SK-N-SH treated with all-trans-retinoic acid at 6 μM for 48 hours (cell line): ENCODE measurements around the gene KCNE3.

ENCODE experiments used
- ATAC-seq: fragments of 200-7000 bp; cut with Tn5 transposase; 3 replicates; pipeline ENCODE4 v1.9.1; 2020; ENCODE audit warnings: mild to moderate bottlenecking, moderate library complexity
- ARNTL ChIP-seq: fragments of 450-650 bp; formaldehyde crosslinking; IDR thresholded peaks from 2 replicates; pipeline ENCODE4 v1.5.0; 2020; ENCODE audit warnings: low read depth, mild to moderate bottlenecking, moderate library complexity, borderline replicate concordance
- BACH2 ChIP-seq: fragments of 250-450 bp; sonication (Bioruptor Pico); IDR thresholded peaks from 2 replicates; pipeline ENCODE4 v1.9.0; 2021; ENCODE audit warnings: mild to moderate bottlenecking, borderline replicate concordance
- CSDC2 ChIP-seq: fragments of 250-450 bp; sonication (Bioruptor Pico); IDR thresholded peaks from 2 replicates; pipeline ENCODE4 v1.5.0; 2020; ENCODE audit warnings: mild to moderate bottlenecking, moderate library complexity
- ESRRG ChIP-seq: fragments of 250-450 bp; sonication (Bioruptor Pico); IDR thresholded peaks from 2 replicates; pipeline ENCODE4 v1.6.1; 2021; ENCODE audit warnings: mild to moderate bottlenecking
- ISL1 ChIP-seq: fragments of 250-450 bp; sonication (Bioruptor Pico); IDR thresholded peaks from 2 replicates; pipeline ENCODE4 v2.1.2; 2022; ENCODE audit warnings: mild to moderate bottlenecking, moderate library complexity
- OSR1 ChIP-seq: fragments of 250-450 bp; sonication (Bioruptor Pico); IDR thresholded peaks from 2 replicates; pipeline ENCODE4 v1.8.0; 2022; ENCODE audit warnings: moderate library complexity, mild to moderate bottlenecking, inconsistent platforms
- PPARA ChIP-seq: fragments of 250-450 bp; sonication (Bioruptor Pico); IDR thresholded peaks from 2 replicates; pipeline ENCODE4 v1.5.0; 2020; ENCODE audit warnings: mild to moderate bottlenecking, borderline replicate concordance
- RARB ChIP-seq: fragments of 250-450 bp; sonication (Bioruptor Pico); IDR thresholded peaks from 2 replicates; pipeline ENCODE4 v1.8.0; 2021; ENCODE audit warnings: mild to moderate bottlenecking, moderate library complexity
- SNAI2 ChIP-seq: fragments of 250-450 bp; sonication (Bioruptor Pico); IDR thresholded peaks from 2 replicates; pipeline ENCODE4 v1.5.0; 2020; ENCODE audit warnings: mild to moderate bottlenecking, moderate library complexity
- ZC3H10 ChIP-seq: fragments of 250-450 bp; sonication (Bioruptor Pico); IDR thresholded peaks from 2 replicates; pipeline ENCODE4 v1.5.1; 2021; ENCODE audit warnings: mild to moderate bottlenecking, moderate library complexity
- ZFP3 ChIP-seq: fragments of 250-450 bp; sonication (Bioruptor Pico); IDR thresholded peaks from 2 replicates; pipeline ENCODE4 v1.5.0; 2020; ENCODE audit warnings: mild to moderate bottlenecking, moderate library complexity
- ZFP30 ChIP-seq: fragments of 450-650 bp; formaldehyde crosslinking; IDR thresholded peaks from 2 replicates; pipeline ENCODE4 v1.5.0; 2022; ENCODE audit warnings: mild to moderate bottlenecking, moderate library complexity
- ZNF565 ChIP-seq: fragments of 450-650 bp; formaldehyde crosslinking; conservative IDR thresholded peaks from 2 replicates; pipeline ENCODE4 v1.5.0; 2020; ENCODE audit warnings: low read depth, mild to moderate bottlenecking, moderate library complexity
- ZNF8 ChIP-seq: fragments of 450-650 bp; formaldehyde crosslinking; IDR thresholded peaks from 2 replicates; pipeline ENCODE4 v1.5.0; 2020; ENCODE audit warnings: mild to moderate bottlenecking, moderate library complexity
- TF ChIP-seq, protein P1 (sequence below): fragments of 250-450 bp; sonication (Bioruptor Pico); IDR thresholded peaks from 2 replicates; pipeline ENCODE4 v1.5.1; 2021; ENCODE audit warnings: mild to moderate bottlenecking, moderate library complexity
- TF ChIP-seq, protein P2 (sequence below): fragments of 250-450 bp; sonication (Bioruptor Pico); IDR thresholded peaks from 2 replicates; pipeline ENCODE4 v1.8.0; 2021; ENCODE audit warnings: low read depth, mild to moderate bottlenecking, moderate library complexity, borderline replicate concordance
- TF ChIP-seq, protein P3 (sequence below): fragments of 250-450 bp; sonication (Bioruptor Pico); IDR thresholded peaks from 2 replicates; pipeline ENCODE4 v1.5.1; 2020; ENCODE audit warnings: low read depth, mild to moderate bottlenecking, moderate library complexity
- TF ChIP-seq, protein P4 (sequence below): fragments of 250-450 bp; sonication (Bioruptor Pico); IDR thresholded peaks from 2 replicates; pipeline ENCODE4 v1.8.0; 2020; ENCODE audit warnings: mild to moderate bottlenecking, moderate library complexity, borderline replicate concordance
- TF ChIP-seq, protein P5 (sequence below): fragments of 250-450 bp; sonication (Bioruptor Pico); IDR thresholded peaks from 2 replicates; pipeline ENCODE4 v1.5.0; 2020; ENCODE audit warnings: mild to moderate bottlenecking, moderate library complexity

The KCNE3 gene

DNA sequence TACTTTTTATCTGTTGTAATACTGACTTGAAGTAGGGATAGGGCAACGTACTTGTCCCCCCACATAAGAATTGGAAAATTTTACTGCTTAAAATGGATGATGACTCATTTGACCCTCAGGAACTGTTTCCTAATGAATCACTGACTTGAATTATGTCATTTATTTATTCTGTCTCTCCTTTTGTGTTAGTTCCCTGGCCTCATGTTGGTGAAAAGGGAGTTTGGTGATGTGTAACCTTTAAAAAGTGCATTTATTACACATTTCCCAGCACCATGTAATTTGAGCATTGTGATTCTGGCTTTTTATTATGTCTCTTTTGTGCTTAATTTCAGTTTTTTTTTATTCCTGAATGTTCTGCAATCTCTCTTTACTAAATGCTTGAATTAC, 48.8 kb downstream of the KCNE3 start (continued):
- TF ChIP-seq ARNTL (CRISPR knock-in tag) (no peak), BACH2 (CRISPR knock-in tag) (no peak), ISL1 (CRISPR knock-in tag) (no peak)

DNA sequence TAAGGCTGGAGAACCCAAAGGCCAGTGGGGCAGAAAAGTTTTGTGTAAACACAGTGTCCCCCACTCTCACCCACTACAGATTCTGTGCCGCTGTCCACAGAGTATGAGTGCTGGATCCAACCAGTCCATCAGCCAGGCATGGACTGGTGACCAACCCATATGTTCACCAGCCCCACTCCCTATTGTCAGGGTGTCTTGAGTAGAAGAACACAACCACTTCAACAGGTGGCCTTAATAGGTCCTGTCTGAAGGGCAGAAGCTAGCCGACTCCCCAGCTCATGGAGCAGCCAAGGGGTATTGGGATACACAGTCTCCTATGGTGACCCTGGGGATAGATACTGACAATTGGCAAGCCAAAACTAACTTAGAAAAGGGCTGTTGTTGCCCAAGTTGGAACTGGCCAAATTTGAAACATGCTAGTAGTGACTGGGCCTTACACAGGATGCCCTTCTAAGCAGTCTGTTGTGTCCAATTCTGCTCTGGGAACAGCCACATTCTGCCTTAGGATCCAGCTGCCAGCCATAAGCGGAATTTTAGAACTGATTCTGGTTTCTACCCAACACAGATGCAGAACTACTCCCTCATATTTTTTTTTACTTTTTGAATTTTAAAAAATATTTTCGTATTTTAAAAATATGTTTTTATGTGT, 49.4 kb downstream of the KCNE3 start:
- ATAC-seq: peak; percentile 83
- TF ChIP-seq ESRRG (CRISPR knock-in tag) (no peak), OSR1 (0 out of 2 replicates have a peak, but pooled peaks have one; percentile 38)
- TF ChIP-seq, all 23 proteins: peak for 1

DNA sequence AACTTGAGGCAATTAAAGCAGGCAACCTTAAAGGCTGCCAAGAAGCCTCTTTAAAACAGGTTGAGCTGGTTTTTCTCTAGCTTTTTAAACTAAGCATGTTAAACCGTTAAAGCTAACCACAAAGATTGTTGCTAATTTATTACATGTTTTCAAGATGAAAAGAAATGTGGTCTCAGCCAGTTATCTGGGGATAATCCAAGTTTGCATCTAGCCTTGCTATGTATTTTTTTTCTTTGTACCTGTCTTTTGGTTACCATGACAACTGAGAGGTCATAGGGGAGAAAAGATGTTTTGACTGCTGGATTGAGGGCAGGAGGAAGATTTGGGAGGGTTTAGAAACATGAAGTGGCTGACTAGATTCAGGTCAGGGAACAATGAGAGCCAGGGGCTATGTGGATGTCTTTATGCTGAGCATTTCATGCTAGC, 50.0 kb downstream of the KCNE3 start:
- TF ChIP-seq OSR1: no peak
- no peak for TF ChIP-seq ZNF565 (CRISPR knock-in tag)
- no peak for TF ChIP-seq CSDC2 (CRISPR knock-in tag)
- TF ChIP-seq SNAI2 (CRISPR knock-in tag): no peak
- TF ChIP-seq, protein P1, sequence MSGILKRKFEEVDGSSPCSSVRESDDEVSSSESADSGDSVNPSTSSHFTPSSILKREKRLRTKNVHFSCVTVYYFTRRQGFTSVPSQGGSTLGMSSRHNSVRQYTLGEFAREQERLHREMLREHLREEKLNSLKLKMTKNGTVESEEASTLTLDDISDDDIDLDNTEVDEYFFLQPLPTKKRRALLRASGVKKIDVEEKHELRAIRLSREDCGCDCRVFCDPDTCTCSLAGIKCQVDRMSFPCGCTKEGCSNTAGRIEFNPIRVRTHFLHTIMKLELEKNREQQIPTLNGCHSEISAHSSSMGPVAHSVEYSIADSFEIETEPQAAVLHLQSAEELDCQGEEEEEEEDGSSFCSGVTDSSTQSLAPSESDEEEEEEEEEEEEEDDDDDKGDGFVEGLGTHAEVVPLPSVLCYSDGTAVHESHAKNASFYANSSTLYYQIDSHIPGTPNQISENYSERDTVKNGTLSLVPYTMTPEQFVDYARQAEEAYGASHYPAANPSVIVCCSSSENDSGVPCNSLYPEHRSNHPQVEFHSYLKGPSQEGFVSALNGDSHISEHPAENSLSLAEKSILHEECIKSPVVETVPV (CRISPR knock-in tag): no peak
- TF ChIP-seq ESRRG (CRISPR knock-in tag): no peak
- TF ChIP-seq, protein P2, sequence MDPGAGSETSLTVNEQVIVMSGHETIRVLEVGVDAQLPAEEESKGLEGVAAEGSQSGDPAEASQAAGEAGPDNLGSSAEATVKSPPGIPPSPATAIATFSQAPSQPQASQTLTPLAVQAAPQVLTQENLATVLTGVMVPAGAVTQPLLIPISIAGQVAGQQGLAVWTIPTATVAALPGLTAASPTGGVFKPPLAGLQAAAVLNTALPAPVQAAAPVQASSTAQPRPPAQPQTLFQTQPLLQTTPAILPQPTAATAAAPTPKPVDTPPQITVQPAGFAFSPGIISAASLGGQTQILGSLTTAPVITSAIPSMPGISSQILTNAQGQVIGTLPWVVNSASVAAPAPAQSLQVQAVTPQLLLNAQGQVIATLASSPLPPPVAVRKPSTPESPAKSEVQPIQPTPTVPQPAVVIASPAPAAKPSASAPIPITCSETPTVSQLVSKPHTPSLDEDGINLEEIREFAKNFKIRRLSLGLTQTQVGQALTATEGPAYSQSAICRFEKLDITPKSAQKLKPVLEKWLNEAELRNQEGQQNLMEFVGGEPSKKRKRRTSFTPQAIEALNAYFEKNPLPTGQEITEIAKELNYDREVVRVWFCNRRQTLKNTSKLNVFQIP: no peak
- no peak for TF ChIP-seq ZNF8 (CRISPR knock-in tag)
- TF ChIP-seq ISL1 (CRISPR knock-in tag): no peak
- TF ChIP-seq, protein P3, sequence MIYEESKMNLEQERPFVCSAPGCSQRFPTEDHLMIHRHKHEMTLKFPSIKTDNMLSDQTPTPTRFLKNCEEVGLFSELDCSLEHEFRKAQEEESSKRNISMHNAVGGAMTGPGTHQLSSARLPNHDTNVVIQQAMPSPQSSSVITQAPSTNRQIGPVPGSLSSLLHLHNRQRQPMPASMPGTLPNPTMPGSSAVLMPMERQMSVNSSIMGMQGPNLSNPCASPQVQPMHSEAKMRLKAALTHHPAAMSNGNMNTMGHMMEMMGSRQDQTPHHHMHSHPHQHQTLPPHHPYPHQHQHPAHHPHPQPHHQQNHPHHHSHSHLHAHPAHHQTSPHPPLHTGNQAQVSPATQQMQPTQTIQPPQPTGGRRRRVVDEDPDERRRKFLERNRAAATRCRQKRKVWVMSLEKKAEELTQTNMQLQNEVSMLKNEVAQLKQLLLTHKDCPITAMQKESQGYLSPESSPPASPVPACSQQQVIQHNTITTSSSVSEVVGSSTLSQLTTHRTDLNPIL (CRISPR knock-in tag): no peak
- TF ChIP-seq PPARA (CRISPR knock-in tag): no peak
- TF ChIP-seq, protein P4, sequence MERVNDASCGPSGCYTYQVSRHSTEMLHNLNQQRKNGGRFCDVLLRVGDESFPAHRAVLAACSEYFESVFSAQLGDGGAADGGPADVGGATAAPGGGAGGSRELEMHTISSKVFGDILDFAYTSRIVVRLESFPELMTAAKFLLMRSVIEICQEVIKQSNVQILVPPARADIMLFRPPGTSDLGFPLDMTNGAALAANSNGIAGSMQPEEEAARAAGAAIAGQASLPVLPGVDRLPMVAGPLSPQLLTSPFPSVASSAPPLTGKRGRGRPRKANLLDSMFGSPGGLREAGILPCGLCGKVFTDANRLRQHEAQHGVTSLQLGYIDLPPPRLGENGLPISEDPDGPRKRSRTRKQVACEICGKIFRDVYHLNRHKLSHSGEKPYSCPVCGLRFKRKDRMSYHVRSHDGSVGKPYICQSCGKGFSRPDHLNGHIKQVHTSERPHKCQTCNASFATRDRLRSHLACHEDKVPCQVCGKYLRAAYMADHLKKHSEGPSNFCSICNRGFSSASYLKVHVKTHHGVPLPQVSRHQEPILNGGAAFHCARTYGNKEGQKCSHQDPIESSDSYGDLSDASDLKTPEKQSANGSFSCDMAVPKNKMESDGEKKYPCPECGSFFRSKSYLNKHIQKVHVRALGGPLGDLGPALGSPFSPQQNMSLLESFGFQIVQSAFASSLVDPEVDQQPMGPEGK: no peak
- no peak for TF ChIP-seq RARB (CRISPR knock-in tag)
- no peak for TF ChIP-seq ZFP30 (CRISPR knock-in tag)
- TF ChIP-seq ZC3H10 (CRISPR knock-in tag): no peak
- TF ChIP-seq ZFP3 (CRISPR knock-in tag): no peak
- peak; percentile 25; the same call in 2 of the 3 replicates for ATAC-seq

DNA sequence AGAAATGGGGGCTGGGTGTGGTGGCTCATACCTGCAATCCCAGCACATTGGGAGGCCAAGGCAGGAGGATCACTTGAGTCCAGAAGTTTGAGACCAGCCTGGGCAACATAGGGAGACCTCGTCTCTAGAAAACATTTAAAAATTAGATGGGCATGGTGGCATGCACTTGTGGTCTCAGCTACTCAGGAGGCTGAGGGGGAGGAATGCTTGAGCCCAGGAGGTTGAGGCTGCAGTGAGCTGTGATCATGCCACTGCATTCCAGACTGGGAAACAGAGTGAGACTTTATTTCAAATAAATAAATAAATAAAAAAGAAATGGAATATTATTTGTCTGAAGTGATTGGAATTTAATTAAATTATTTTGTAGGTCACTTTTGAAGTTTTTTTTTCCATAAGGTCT, 50.4 kb downstream of the KCNE3 start:
- ATAC-seq: 0 out of 3 replicates have a peak, but pooled peaks have one; percentile 30

DNA sequence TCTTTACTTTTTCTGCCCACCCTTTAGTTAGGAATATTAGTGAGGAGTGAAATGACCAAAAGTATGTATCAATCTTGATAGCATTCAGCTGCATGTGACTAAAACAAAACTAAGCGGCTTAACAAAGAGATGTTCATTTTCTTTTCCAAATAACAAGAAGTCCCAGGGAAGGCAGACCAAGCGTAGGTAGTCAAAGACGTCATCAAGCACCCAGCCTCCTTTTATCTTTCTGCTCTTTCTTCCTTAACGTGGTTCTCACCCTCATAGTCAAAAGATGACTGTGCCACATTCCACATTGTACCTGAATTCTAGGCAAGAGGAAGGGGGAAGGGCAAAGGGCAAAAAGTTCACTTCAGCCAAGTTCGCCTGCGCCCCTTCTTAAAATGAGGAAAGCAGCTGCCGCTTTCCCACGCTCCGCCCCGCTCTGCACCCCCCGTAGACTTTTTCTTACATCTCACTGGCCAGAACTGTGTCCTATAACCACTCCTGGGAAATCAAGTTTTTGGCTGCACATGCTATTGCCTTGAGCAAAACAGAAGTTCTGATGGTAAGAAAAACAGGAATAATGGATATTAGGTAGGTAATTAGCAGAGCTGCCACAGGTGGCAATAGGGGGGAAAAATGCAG, 54.5 kb downstream of the KCNE3 start:
- TF ChIP-seq, protein P5, sequence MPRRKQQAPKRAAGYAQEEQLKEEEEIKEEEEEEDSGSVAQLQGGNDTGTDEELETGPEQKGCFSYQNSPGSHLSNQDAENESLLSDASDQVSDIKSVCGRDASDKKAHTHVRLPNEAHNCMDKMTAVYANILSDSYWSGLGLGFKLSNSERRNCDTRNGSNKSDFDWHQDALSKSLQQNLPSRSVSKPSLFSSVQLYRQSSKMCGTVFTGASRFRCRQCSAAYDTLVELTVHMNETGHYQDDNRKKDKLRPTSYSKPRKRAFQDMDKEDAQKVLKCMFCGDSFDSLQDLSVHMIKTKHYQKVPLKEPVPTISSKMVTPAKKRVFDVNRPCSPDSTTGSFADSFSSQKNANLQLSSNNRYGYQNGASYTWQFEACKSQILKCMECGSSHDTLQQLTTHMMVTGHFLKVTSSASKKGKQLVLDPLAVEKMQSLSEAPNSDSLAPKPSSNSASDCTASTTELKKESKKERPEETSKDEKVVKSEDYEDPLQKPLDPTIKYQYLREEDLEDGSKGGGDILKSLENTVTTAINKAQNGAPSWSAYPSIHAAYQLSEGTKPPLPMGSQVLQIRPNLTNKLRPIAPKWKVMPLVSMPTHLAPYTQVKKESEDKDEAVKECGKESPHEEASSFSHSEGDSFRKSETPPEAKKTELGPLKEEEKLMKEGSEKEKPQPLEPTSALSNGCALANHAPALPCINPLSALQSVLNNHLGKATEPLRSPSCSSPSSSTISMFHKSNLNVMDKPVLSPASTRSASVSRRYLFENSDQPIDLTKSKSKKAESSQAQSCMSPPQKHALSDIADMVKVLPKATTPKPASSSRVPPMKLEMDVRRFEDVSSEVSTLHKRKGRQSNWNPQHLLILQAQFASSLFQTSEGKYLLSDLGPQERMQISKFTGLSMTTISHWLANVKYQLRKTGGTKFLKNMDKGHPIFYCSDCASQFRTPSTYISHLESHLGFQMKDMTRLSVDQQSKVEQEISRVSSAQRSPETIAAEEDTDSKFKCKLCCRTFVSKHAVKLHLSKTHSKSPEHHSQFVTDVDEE: no peak
- TF ChIP-seq ZFP3 (CRISPR knock-in tag): no peak
- ATAC-seq: no peak
